H1 (cell line): ENCODE measurements around the gene MDK. TPM values are rescaled to one million over a fixed set of nuclear protein-coding genes. Genes with fewer than 3 reads are reported as not detected.

Source experiments
- CTCF ChIA-PET: fragments of 300-600 bp; sonication (Branson Sonifier 250); formaldehyde crosslinking; loops from one replicate; lab custom pipeline; 2021; ENCODE audit not compliant: partially characterized antibody; lab: Charles Lee
- POLR2A ChIA-PET: fragments of 300-600 bp; sonication (Branson Sonifier 250); formaldehyde crosslinking; loops from one replicate; lab custom pipeline; 2021; ENCODE audit warnings: inconsistent platforms; ENCODE audit not compliant: partially characterized antibody; lab: Charles Lee
- DNase-seq, 2 experiments: peaks; one replicate each; pipeline versions ENCODE4 v3.0.0 to v3.0.0-alpha.2; 2010 to 2022; ENCODE audit warnings: low spot score in 2 of 2, low read depth in 1 of 2, mixed read lengths in 1 of 2
- FAIRE-seq: peaks from 2 replicates; lab custom pipeline; 2011; peaks lifted over from hg19 to GRCh38; lab: Jason Lieb, UNC
- H2AFZ ChIP-seq: 2 replicates; pipeline ENCODE4 v1.8.1; 2012; ENCODE audit warnings: low read length, inconsistent platforms
- H2AK5ac ChIP-seq: 2 replicates; pipeline ENCODE4 v1.6.1; 2013; ENCODE audit warnings: low read depth, low read length
- H2BK120ac ChIP-seq: replicated peaks from 2 replicates; pipeline ENCODE3; 2013; ENCODE audit warnings: low read depth, low read length, inconsistent platforms
- H2BK12ac ChIP-seq: 2 replicates; pipeline ENCODE4 v1.6.1; 2013; ENCODE audit warnings: low read depth, low read length
- H2BK15ac ChIP-seq: 2 replicates; pipeline ENCODE4 v1.6.1; 2013; ENCODE audit warnings: low read length
- H2BK20ac ChIP-seq: 2 replicates; pipeline ENCODE4 v1.6.1; 2013; ENCODE audit warnings: low read length
- H2BK5ac ChIP-seq: 2 replicates; pipeline ENCODE4 v1.6.1; 2013; ENCODE audit warnings: low read depth, low read length
- H3K14ac ChIP-seq: 2 replicates; pipeline ENCODE4 v1.6.1; 2013; ENCODE audit warnings: inconsistent platforms; ENCODE audit not compliant: insufficient read length
- H3K18ac ChIP-seq: 2 replicates; pipeline ENCODE4 v1.6.1; 2013; ENCODE audit warnings: low read length; ENCODE audit errors: extremely low read depth
- H3K23ac ChIP-seq: 2 replicates; pipeline ENCODE4 v1.6.1; 2013; ENCODE audit warnings: inconsistent platforms; ENCODE audit not compliant: insufficient read length
- H3K23me2 ChIP-seq: 2 replicates; pipeline ENCODE4 v1.6.1; 2013; ENCODE audit warnings: low read depth, low read length
- H3K27ac ChIP-seq: 2 replicates; pipeline ENCODE4 v1.6.1; 2011; ENCODE audit warnings: low read depth, low read length, inconsistent platforms
- H3K27me3 ChIP-seq, 4 experiments: replicated peaks in 1 of 4; 1 replicate in 1 of 4; 2 replicates in 3 of 4; pipeline versions ENCODE4 v1.6.1 to v1.8.1; 2011 to 2013; ENCODE audit warnings: low read length in 3 of 4, mild to moderate bottlenecking in 3 of 4, inconsistent platforms in 2 of 4, mixed read lengths in 2 of 4, moderate library complexity in 1 of 4; ENCODE audit not compliant: control insufficient read depth in 3 of 4, insufficient read depth in 3 of 4; ENCODE audit errors: extremely low read depth in 1 of 4
- H3K36me3 ChIP-seq, 4 experiments: 2 replicates each; pipeline versions ENCODE4 v1.6.1 to v1.8.1; 2011 to 2013; ENCODE audit warnings: mild to moderate bottlenecking in 4 of 4, low read length in 3 of 4, moderate library complexity in 2 of 4, control low read depth in 1 of 4, inconsistent platforms in 1 of 4; ENCODE audit not compliant: insufficient read depth in 4 of 4, control insufficient read depth in 2 of 4
- H3K4ac ChIP-seq: replicated peaks from 2 replicates; pipeline ENCODE3; 2013; ENCODE audit warnings: low read length, low read depth, mixed read lengths, inconsistent platforms; ENCODE audit not compliant: insufficient read length
- H3K4me1 ChIP-seq, 4 experiments: replicated peaks in 1 of 4; 1 replicate in 1 of 4; 2 replicates in 3 of 4; pipeline versions ENCODE4 v1.6.1 to v1.8.1; 2011 to 2013; ENCODE audit warnings: low read length in 3 of 4, inconsistent platforms in 2 of 4, mixed read lengths in 1 of 4; ENCODE audit not compliant: insufficient read depth in 4 of 4, control insufficient read depth in 3 of 4
- H3K4me2 ChIP-seq, 2 experiments: 2 replicates each; pipeline versions ENCODE4 v1.6.1 to v1.8.1; 2011 to 2013; ENCODE audit warnings: low read depth in 2 of 2, low read length in 2 of 2, control low read depth in 1 of 2, inconsistent platforms in 1 of 2, mild to moderate bottlenecking in 1 of 2; ENCODE audit not compliant: insufficient read depth in 1 of 2
- H3K4me3 ChIP-seq, 4 experiments: fragments of 200-600, 300-600 bp in 1 of 4; sonication (generic), shearing (Covaris generic), sonication (Bioruptor Twin) in 1 of 4; 2 replicates each; pipeline versions ENCODE4 v1.5.1 to v1.8.1; 2011 to 2016; ENCODE audit warnings: low read length in 4 of 4, low read depth in 3 of 4, control low read depth in 2 of 4, inconsistent platforms in 2 of 4, mild to moderate bottlenecking in 2 of 4, mixed read lengths in 1 of 4, moderate library complexity in 1 of 4; ENCODE audit not compliant: insufficient read depth in 2 of 4; ENCODE audit errors: extremely low read depth in 1 of 4
- H3K56ac ChIP-seq: replicated peaks from 2 replicates; pipeline ENCODE3; 2013; ENCODE audit warnings: low read depth, mild to moderate bottlenecking, mixed read lengths, low read length, inconsistent platforms; ENCODE audit not compliant: insufficient read length
- H3K79me1 ChIP-seq: 2 replicates; pipeline ENCODE4 v1.6.1; 2013; ENCODE audit warnings: low read depth, low read length, control low read depth
- H3K79me2 ChIP-seq, 2 experiments: 2 replicates each; pipeline versions ENCODE4 v1.6.1 to v1.8.1; 2012 to 2013; ENCODE audit warnings: low read length in 2 of 2, mild to moderate bottlenecking in 2 of 2, inconsistent platforms in 1 of 2; ENCODE audit not compliant: insufficient read depth in 2 of 2, control insufficient read depth in 1 of 2
- H3K9ac ChIP-seq, 4 experiments: replicated peaks in 1 of 4; 1 replicate in 1 of 4; 2 replicates in 3 of 4; pipeline versions ENCODE4 v1.6.1 to v1.8.1; 2011 to 2013; ENCODE audit warnings: low read depth in 3 of 4, low read length in 3 of 4, control low read depth in 2 of 4, mild to moderate bottlenecking in 2 of 4, moderate library complexity in 2 of 4, inconsistent platforms in 1 of 4; ENCODE audit errors: extremely low read depth in 1 of 4
- H3K9me3 ChIP-seq, 2 experiments: 2 replicates each; pipeline versions ENCODE4 v1.6.1 to v1.8.1; 2012 to 2013; ENCODE audit warnings: mild to moderate bottlenecking in 2 of 2, moderate library complexity in 2 of 2, control low read depth in 1 of 2, inconsistent platforms in 1 of 2, low read depth in 1 of 2, low read length in 1 of 2, mixed read lengths in 1 of 2; ENCODE audit not compliant: insufficient read depth in 2 of 2
- H4K20me1 ChIP-seq, 2 experiments: replicated peaks in 1 of 2; 2 replicates each; pipeline versions ENCODE3 to v1.8.1; 2011 to 2013; ENCODE audit warnings: inconsistent platforms in 2 of 2, low read length in 2 of 2, mild to moderate bottlenecking in 1 of 2; ENCODE audit not compliant: insufficient read depth in 2 of 2, control insufficient read depth in 1 of 2
- H4K5ac ChIP-seq: 2 replicates; pipeline ENCODE4 v1.6.1; 2013; ENCODE audit warnings: low read length, low read depth, mixed read lengths, inconsistent platforms; ENCODE audit not compliant: insufficient read length
- H4K8ac ChIP-seq: 2 replicates; pipeline ENCODE4 v1.8.0; 2013; ENCODE audit warnings: mild to moderate bottlenecking, moderate library complexity, low read length, inconsistent platforms; ENCODE audit not compliant: insufficient read depth; ENCODE audit errors: extremely low read depth
- H4K91ac ChIP-seq: replicated peaks from 2 replicates; pipeline ENCODE3; 2013; ENCODE audit warnings: low read length, mixed read lengths, inconsistent platforms; ENCODE audit not compliant: insufficient read length
- ASH2L ChIP-seq: fragments of 200-600, 300-600 bp; sonication (generic); IDR thresholded peaks from one replicate; pipeline ENCODE4 v1.7.1; 2017; ENCODE audit warnings: low read length
- BACH1 ChIP-seq: IDR thresholded peaks from 2 replicates; pipeline ENCODE4 v1.6.1; 2012; ENCODE audit warnings: low read length, improper control_type of control experiment
- BCL11A ChIP-seq, 2 experiments: IDR thresholded peaks; one replicate each; pipeline ENCODE4 v1.6.1; 2011; ENCODE audit warnings: low read depth in 2 of 2, low read length in 2 of 2, mild to moderate bottlenecking in 2 of 2
- CREB1 ChIP-seq: IDR thresholded peaks from 2 replicates; pipeline ENCODE4 v1.6.1; 2012; ENCODE audit warnings: inconsistent platforms
- GABPA ChIP-seq: IDR thresholded peaks from 2 replicates; pipeline ENCODE4 v1.6.1; 2011; ENCODE audit warnings: mild to moderate bottlenecking, low read length, moderate library complexity, borderline replicate concordance; ENCODE audit not compliant: insufficient read depth
- HDAC6 ChIP-seq: IDR thresholded peaks from one replicate; pipeline ENCODE4 v1.7.1; 2012; ENCODE audit warnings: low read depth, mild to moderate bottlenecking, inconsistent platforms, low read length, moderate library complexity
- KDM1A ChIP-seq: fragments of 200-600, 300-600 bp; sonication (generic); IDR thresholded peaks from 2 replicates; pipeline ENCODE4 v1.7.1; 2016; ENCODE audit warnings: mild to moderate bottlenecking, low read length, borderline replicate concordance
- KDM4A ChIP-seq: IDR thresholded peaks from one replicate; pipeline ENCODE4 v1.7.1; 2012; ENCODE audit warnings: low read depth, mild to moderate bottlenecking, moderate library complexity, low read length, inconsistent platforms; ENCODE audit not compliant: severe bottlenecking
- MAFK ChIP-seq: IDR thresholded peaks from 2 replicates; pipeline ENCODE4 v1.6.1; 2012; ENCODE audit warnings: low read depth, mild to moderate bottlenecking, improper control_type of control experiment, low read length
- NRF1 ChIP-seq: IDR thresholded peaks from 2 replicates; pipeline ENCODE4 v1.6.1; 2011; ENCODE audit warnings: mild to moderate bottlenecking, low read depth, low read length, improper control_type of control experiment
- RAD21 ChIP-seq, 2 experiments: IDR thresholded peaks in 1 of 2; conservative IDR thresholded peaks in 1 of 2; 2 replicates each; pipeline ENCODE4 v1.6.1; 2011; ENCODE audit warnings: low read depth in 2 of 2, low read length in 2 of 2, improper control_type of control experiment in 1 of 2, inconsistent platforms in 1 of 2, mild to moderate bottlenecking in 1 of 2, moderate library complexity in 1 of 2
- RFX5 ChIP-seq: IDR thresholded peaks from 2 replicates; pipeline ENCODE4 v1.6.1; 2011; ENCODE audit warnings: low read depth, low read length, improper control_type of control experiment, borderline replicate concordance
- SIX5 ChIP-seq: IDR thresholded peaks from 2 replicates; pipeline ENCODE4 v1.6.1; 2011; ENCODE audit warnings: mild to moderate bottlenecking, low read depth, low read length
- TEAD4 ChIP-seq: IDR thresholded peaks from 2 replicates; pipeline ENCODE4 v1.6.1; 2012; ENCODE audit warnings: low read depth, low read length, inconsistent platforms, mixed read lengths
- WGBS, 2 experiments: shearing (Covaris generic) in 1 of 2; methylation state at CpG; one replicate each; pipeline versions ENCODE4 v1.1.6 to v1.1.7; 2013 to 2015; ENCODE audit warnings: low lambda C conversion rate in 2 of 2, mixed read lengths in 2 of 2, inconsistent platforms in 1 of 2, low coverage in 1 of 2, missing lambda C conversion rate in 1 of 2; ENCODE audit not compliant: insufficient replicate concordance in 2 of 2, insufficient coverage in 1 of 2, insufficient read length in 1 of 2; ENCODE audit errors: extremely low coverage in 1 of 2, missing lambda C conversion rate in 1 of 2; 5-methylcytosine and 5-hydroxymethylcytosine counted together
- polyA plus RNA-seq, 7 experiments: library from polyadenylated mRNA; depleted of rRNA in 3 of 7; stranded (reverse) in 5 of 7; unstranded in 2 of 7; fragments of >200 nt in 5 of 7; fragments of 200-250 nt in 2 of 7; gene quantifications; 1 replicate in 5 of 7; 2 replicates in 1 of 7; 4 replicates in 1 of 7; pipeline versions ENCODE4 v1.2.1 to v1.2.3, GENCODE V29; 2011 to 2013; ENCODE audit warnings: missing spikeins in 2 of 7, mixed read lengths in 2 of 7
- total RNA-seq: library from RNA; stranded (reverse); fragmentation: NEBNext Ultra II Directional; extraction: Animal tissue kit (Norgen Biotek cat#: 25700); gene quantifications from 2 replicates; pipeline ENCODE4 v1.2.1, GENCODE V29; 2021

Gene MDK
- total and polyA plus RNA-seq, 2 of the 8 experiments (the other 6 are each of a cell fraction or from before 2014, with no cell fraction given): 309 to 606 TPM

GRCh38 chr11:46335271-46335670 is 46.2 kb upstream of the MDK start:
- H4K91ac ChIP-seq: peak overlapping the region; percentile 61
- H4K8ac ChIP-seq: no peak overlapping the region
- WGBS, 2 experiments: 90% methylated on average over 6 of the region's 6 CpGs; no CpG with 5 or more reads in 1 of the 2 experiments
- no peak overlapping the region for H3K4me3 ChIP-seq
- peak overlapping the region; percentile 84; the same call in 1 of the 2 replicates for H2BK5ac ChIP-seq
- ChIA-PET POLR2A (interaction anchor here (1.2 to 1.6 kb wide), 2 partner anchors 38 to 40 kb away, joined by 3 to 5 read pairs; no protein-coding TSS in a partner anchor), CTCF (interaction anchor here (0.7 to 42.5 kb wide), 5 partner anchors 21 to 518 kb away, joined by 3 to 1004 read pairs (median 7); partner anchors contain the start of genes DGKZ and MDK)
- peak overlapping the region; percentile 83; the same call in 1 of the 2 replicates for H2BK15ac ChIP-seq
- no peak overlapping the region for H3K9ac ChIP-seq
- FAIRE-seq: no peak
- H4K20me1 ChIP-seq: no peaks in the 10 kb centered on the region
- peak overlapping the region; percentile 4 for H3K4ac ChIP-seq
- H3K14ac ChIP-seq: no peak overlapping the region
- peaks cover 19 to 59% (median 48%) of the 10 kb centered on the region in 4 experiments for H3K4me1 ChIP-seq
- 0 out of 2 replicates have a peak overlapping the region, but pooled peaks have one; percentile 45 for H2AK5ac ChIP-seq
- H2BK20ac ChIP-seq: peak overlapping the region; percentile 88
- no peak for DNase-seq
- H2BK120ac ChIP-seq: peak overlapping the region; percentile 51
- peaks cover 8% of the 10 kb centered on the region; the same call in 1 of the 2 replicates for H3K23me2 ChIP-seq
- H3K79me1 ChIP-seq: no peaks in the 10 kb centered on the region
- no peak overlapping the region for H3K56ac ChIP-seq
- peaks cover 14 to 42% (median 36%) of the 10 kb centered on the region in 4 experiments for H3K27me3 ChIP-seq
- H3K9me3 ChIP-seq: no peaks in the 10 kb centered on the region
- H3K4me2 ChIP-seq: no peak overlapping the region
- H3K79me2 ChIP-seq: no peaks in the 10 kb centered on the region
- H2BK12ac ChIP-seq: peak overlapping the region; percentile 91
- H3K18ac ChIP-seq: peak overlapping the region; percentile 65
- no peaks in the 10 kb centered on the region for H3K36me3 ChIP-seq
- H4K5ac ChIP-seq: no peak overlapping the region
- no peak overlapping the region for H2AFZ ChIP-seq
- H3K27ac ChIP-seq: no peak overlapping the region
- H3K23ac ChIP-seq: no peak overlapping the region
- TF ChIP-seq ASH2L (no peak), SIX5 (no peak), HDAC6 (no peak), CREB1 (no peak), RAD21 (IDR thresholded peaks at IDR 0.05 in 1 of 2, conservative IDR thresholded peaks at IDR 0.05 in 1 of 2; ENCODE audit: low read depth in 2 of 2, low read length in 2 of 2) (no peak), NRF1 (no peak), RFX5 (no peak), BCL11A (IDR thresholded peaks at IDR 0.05; ENCODE audit: low read depth in 2 of 2, low read length in 2 of 2) (no peak), GABPA (no peak), TEAD4 (no peak), MAFK (no peak), BACH1 (no peak), KDM1A (no peak), KDM4A (no peak)
